ENCODE results near the gene TTLL8.

DNA sequence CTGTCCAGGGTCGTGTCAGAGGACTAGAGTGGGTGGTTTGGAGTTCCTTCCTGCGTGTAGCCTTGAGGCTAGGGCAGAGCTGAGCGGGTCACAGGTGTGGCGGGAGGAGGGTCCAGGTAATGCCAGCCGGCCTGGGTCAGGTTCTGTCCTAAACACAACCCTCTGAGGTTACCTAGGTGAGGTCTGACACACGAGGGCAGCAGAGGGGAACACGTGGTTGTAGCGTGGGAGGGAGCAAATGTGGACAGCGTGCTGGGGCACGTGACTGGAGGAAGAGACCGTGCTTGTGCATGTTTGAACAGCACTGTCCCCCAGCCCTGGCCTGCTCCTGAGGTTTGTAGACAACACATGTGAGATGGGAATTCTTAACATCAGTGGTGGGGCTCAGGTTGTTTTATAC, 44.8 kb upstream of the TTLL8 start:
- TF ChIP-seq ELF4 (IDR thresholded peaks at IDR 0.05) = no peak
- TF ChIP-seq SP1 (IDR thresholded peaks at IDR 0.05) = no peak
- TF ChIP-seq HDGF (IDR thresholded peaks at IDR 0.05; ENCODE audit: borderline replicate concordance) = no peak
- TF ChIP-seq SUZ12 (IDR thresholded peaks at IDR 0.05) = no peak
- no peak for TF ChIP-seq FOXM1 (IDR thresholded peaks at IDR 0.05; ENCODE audit: borderline replicate concordance)
- TF ChIP-seq, protein P1, sequence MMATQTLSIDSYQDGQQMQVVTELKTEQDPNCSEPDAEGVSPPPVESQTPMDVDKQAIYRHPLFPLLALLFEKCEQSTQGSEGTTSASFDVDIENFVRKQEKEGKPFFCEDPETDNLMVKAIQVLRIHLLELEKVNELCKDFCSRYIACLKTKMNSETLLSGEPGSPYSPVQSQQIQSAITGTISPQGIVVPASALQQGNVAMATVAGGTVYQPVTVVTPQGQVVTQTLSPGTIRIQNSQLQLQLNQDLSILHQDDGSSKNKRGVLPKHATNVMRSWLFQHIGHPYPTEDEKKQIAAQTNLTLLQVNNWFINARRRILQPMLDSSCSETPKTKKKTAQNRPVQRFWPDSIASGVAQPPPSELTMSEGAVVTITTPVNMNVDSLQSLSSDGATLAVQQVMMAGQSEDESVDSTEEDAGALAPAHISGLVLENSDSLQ (IDR thresholded peaks at IDR 0.05) = no peak
- TF ChIP-seq FOXA1 (IDR thresholded peaks at IDR 0.05) = no peak
- TF ChIP-seq NFRKB (IDR thresholded peaks at IDR 0.05) = no peak
- TF ChIP-seq FOXK2 (IDR thresholded peaks at IDR 0.05) = no peak
- TF ChIP-seq ARNT (IDR thresholded peaks at IDR 0.05) = no peak
- no peak for TF ChIP-seq TARDBP (IDR thresholded peaks at IDR 0.05)
- TF ChIP-seq BHLHE40 (IDR thresholded peaks at IDR 0.05; ENCODE audit: borderline replicate concordance) = no peak
- TF ChIP-seq ZNF384 (IDR thresholded peaks at IDR 0.05) = no peak
- peak; percentile 51 for TF ChIP-seq L3MBTL2 (conservative IDR thresholded peaks at IDR 0.05)
